ENCODE data around the gene FCMR. TPM values are rescaled to one million over a fixed set of nuclear protein-coding genes. Genes with fewer than 3 reads are reported as not detected.

The FCMR gene
- total RNA-seq, 4 donors from 2014 or later = 0.88 to 4.2 (median 1.00) TPM; not detected in 1

GRCh38 chr1:206908038-206908437, 13.7 kb downstream of the FCMR start:
- Histone ChIP-seq H3K9me3 (no peaks in the 10 kb centered on the region), H3K27me3 (peaks cover 0 to 26% (median 0%) of the 10 kb centered on the region in 4 donors), H3K4me3 (no peak overlapping the region), H3K27ac (no peak overlapping the region), H3K4me1 (peaks cover 11 to 36% (median 12%) of the 10 kb centered on the region in 3 donors), H3K36me3 (no peaks in the 10 kb centered on the region)
- TF ChIP-seq POLR2A (IDR thresholded peaks at IDR 0.05) = no peak
- TF ChIP-seq CTCF (IDR thresholded peaks at IDR 0.05) = no peak
- WGBS, 2 donors = 93 to 96% methylated on average over 9 to 10 of the region's 10 CpGs
- DNase-seq = no peak
- intact Hi-C loops (cut with DNase I) = no loop called here

- 65 to 92% methylated on average over 4 to 14 of the region's 23 CpGs for WGBS, 2 donors
- H3K27me3 ChIP-seq = peaks cover 0 to 21% (median 0%) of the 10 kb centered on the region in 4 donors
- no peaks in the 10 kb centered on the region for H3K9me3 ChIP-seq
- TF ChIP-seq CTCF (IDR thresholded peaks at IDR 0.05) = peak in 1 of 6 experiments; percentile 14
- TF ChIP-seq POLR2A (IDR thresholded peaks at IDR 0.05) = no peak
- H3K4me1 ChIP-seq = peaks cover 11 to 35% (median 12%) of the 10 kb centered on the region in 3 donors
- intact Hi-C loops (cut with DNase I) = no loop called here
- no peaks in the 10 kb centered on the region for H3K36me3 ChIP-seq
- H3K4me3 ChIP-seq = no peak overlapping the region
- no peak overlapping the region for H3K27ac ChIP-seq
- DNase-seq = no peak
Observed at GRCh38 chr1:206907304-206907991, 14.3 kb downstream of the FCMR start.

GRCh38 chr1:206905295-206906164, 16.2 kb downstream of the FCMR start:
- Histone ChIP-seq H3K4me3 (no peak overlapping the region), H3K36me3 (no peaks in the 10 kb centered on the region), H3K9me3 (no peaks in the 10 kb centered on the region), H3K4me1 (peaks cover 11 to 20% (median 12%) of the 10 kb centered on the region in 3 donors), H3K27ac (no peak overlapping the region), H3K27me3 (peaks cover 0 to 23% (median 0%) of the 10 kb centered on the region in 4 donors)
- TF ChIP-seq POLR2A (IDR thresholded peaks at IDR 0.05) (no peak), CTCF (IDR thresholded peaks at IDR 0.05) (peak in 1 of 6 experiments; percentile 8)
- intact Hi-C loops (cut with DNase I) = no loop called here
- WGBS, 2 donors = 34 to 48% methylated on average over 4 of the region's 4 CpGs
- no peak for DNase-seq

GRCh38 chr1:206904423-206905142, 17.2 kb downstream of the FCMR start:
- H3K9me3 ChIP-seq = no peaks in the 10 kb centered on the region
- no peak for DNase-seq
- H3K4me1 ChIP-seq = peaks cover 4 to 12% (median 6%) of the 10 kb centered on the region in 3 donors
- TF ChIP-seq CTCF (IDR thresholded peaks at IDR 0.05) (no peak), POLR2A (IDR thresholded peaks at IDR 0.05) (no peak)
- no peak overlapping the region for H3K27ac ChIP-seq
- WGBS, 2 donors = 92 to 95% methylated on average over 6 to 9 of the region's 10 CpGs
- peaks cover 0 to 25% (median 0%) of the 10 kb centered on the region in 4 donors for H3K27me3 ChIP-seq
- H3K4me3 ChIP-seq = no peak overlapping the region
- no peaks in the 10 kb centered on the region for H3K36me3 ChIP-seq
- intact Hi-C loops (cut with DNase I) = no loop called here
